Islet precursor cell (in vitro differentiated cells): Measurements from ENCODE around the gene FLT1.

ENCODE experiments used
- DNase-seq: peaks from one replicate; pipeline ENCODE4 v3.0.0-alpha.2; 2018

FLT1 gene

DNA sequence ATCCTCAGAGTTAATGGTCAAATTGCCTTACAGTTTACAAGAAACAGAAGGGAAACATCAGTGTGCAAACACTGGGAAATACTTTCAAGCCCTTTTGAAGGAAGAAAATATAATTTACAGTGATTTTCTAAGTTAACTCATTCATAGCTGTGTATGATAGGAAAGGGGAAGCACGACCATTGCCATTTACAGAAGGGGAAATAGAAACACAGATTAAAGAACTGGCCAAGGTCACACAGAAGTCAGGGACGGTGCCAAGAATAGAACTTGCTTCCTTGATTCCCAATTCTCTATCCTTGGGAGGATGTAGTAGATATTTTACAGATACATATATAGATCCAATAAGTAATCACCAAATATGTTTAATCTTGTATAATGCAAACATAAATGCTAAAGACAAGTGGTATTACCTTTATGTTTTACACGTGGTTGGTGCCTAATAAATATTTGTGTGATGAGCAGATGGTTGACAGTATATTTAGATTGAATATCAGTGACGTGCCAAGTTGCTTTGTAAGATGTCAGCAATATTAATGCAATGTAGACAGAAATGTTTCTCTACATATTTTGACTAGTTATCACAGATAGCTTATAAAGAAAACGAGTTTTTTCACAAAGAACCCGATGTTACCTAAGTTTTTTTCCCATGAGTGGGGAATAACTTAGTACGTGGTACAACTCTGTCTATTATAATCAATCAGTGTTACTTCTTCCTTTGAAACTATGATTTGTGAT is 73.1 kb downstream of the FLT1 start:
- DNase-seq = no peak

DNA sequence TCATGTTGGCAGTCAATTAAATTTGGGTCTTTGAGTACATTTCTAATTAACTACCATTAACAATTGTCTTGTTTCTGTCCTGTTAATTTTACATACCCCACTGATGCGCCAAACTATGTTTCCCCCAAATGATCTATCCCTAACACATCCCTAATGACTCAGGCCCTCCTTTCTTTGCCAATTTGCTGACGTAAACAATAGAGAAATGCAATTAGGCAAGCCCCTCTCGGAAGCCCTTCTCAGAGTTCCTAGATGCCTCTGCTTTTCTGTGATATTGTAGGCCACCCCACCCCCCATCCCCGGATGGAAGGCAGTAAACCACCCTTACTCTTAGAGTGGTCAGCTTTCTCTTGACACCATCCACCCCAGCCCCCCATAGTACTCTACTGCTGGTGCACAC is 74.2 kb downstream of the FLT1 start:
- no peak for DNase-seq

DNA sequence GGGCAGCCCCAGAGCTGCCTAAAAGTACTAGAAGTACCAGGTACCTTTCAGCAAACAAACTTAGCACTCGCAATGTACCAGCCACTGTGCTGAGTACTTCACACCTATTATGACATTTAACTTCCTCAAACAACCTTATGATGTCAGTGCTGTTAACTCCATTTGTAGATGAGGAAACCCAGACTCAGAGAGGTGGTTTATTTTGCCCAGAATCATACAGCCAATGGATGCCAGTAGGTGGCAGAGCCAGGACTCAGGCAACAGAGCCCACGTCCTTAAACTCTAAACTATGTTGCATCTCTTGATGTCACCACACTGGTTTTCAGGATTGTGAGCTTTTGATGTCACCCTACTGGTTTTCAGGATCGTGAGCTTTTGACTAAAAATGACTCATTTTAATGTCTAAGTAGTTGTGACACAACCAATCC is 78.9 kb downstream of the FLT1 start:
- no peak for DNase-seq

DNA sequence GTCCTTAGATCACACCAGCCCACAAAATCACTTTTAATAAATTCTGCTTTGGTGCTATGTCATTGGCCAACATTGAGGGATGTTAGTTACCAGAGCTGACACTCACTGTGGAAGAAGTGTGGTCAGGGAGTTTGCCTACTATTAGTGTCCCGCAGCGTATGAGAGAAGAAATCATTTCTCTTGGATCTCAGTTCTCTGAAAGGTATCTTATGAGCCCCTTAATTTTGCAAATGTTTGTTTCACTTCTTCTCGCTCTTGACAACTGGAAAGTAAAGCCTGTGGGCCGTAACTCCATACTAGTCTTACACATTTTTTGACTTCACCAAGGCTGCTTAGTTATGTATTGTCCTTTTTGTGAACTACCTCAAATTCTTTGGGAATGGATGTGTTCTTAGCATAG is 80.9 kb downstream of the FLT1 start:
- DNase-seq = no peak

DNA sequence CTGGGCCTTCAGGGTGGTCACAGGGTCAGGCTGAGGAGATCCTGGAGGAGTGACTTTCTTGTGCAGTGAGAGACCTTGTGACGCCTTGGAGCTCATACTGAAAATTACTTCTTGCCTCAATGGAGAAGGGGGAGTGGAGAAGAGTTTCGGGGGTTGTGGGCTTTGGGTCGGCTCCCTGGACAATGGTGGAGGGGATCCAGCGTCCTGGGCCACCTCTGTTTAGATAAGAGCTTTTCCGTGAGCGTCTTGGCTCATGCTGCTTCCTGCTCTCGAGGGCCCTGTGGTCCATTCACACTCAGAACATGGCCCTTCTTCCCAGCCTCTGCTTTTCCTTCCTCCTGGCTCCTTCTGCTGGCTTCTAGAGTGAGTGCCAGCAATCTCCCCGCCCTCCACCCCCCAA is 81.9 kb downstream of the FLT1 start:
- no peak for DNase-seq

DNA sequence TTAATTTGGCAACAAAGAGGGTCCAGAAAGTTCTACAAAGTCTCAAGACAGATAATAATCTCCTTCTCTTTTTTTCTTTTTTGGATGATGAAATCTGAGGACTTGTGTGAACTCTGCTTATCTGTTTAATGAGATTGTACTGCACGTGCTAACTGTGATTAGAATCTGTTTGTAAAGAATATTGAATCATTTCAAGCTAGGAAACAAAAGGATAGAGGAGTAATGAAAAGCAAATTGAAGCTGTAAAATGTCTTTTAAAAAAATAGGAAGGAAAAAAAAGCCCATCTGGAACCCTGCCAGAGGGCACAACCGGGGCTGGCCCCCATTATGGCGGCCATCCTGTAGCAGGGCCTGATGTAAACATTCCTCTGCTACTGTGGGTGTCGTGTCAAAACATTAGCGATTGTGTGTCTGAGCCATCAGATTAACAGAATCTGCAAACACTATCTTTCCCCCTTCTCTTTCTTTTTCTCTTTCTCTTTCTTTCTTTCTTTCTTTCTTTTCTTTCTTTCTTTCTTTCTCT is 83.0 kb downstream of the FLT1 start:
- DNase-seq = no peak

DNA sequence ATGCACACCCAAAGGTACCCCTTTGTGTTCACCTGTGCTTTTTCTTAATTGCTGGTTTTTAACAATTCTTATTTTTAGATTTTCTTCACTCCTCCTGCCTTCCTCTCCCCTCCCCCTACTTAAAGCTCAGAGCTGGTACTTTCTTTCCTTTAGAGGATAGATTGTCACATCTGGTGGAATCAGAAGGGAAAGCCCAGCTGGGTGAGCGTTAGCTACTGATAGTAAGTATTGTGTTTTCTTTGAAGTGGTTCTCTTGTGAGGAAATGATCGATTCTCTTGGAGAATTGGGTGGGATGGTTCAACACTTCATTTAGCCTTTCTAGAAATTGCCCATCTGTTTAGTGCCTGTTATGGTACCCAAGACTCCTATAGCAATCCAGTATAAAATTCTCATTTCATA is 84.8 kb downstream of the FLT1 start:
- no peak for DNase-seq

DNA sequence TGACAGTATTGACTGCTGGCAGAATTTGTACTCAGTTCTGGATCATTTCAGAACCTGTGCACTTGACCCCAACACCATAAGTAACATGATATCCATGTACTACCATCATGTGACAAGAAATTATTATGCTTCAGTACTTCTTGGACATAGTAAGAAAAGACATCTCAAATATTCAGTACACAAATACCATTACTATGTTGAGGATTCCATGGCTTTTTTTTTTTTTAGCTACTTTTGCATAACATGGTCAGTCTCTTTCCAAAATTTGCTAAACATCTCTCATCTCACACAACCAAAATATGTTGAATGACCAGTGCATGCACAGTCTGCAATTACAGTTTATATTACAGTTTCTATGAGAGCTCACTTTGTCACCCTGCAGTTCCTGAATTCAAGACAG is 85.3 kb downstream of the FLT1 start:
- no peak for DNase-seq

DNA sequence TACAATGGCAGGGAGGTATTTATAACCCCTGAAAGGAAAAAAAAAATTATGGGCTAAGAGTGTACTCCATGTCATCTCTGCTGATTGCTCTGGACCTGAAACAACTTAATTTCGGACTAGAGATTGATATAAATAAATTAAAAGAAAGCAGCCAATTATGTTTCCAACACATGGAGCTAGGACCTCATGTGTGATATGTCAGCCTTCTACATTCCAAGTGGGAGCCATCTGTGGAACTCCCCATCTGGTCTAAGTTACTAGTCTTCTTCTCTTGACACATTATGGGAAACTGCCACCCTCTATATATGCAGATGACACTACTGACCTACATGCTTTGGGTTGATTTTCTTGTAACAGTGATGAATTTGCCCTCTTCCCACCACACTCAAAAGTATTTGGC is 86.1 kb downstream of the FLT1 start:
- no peak for DNase-seq

DNA sequence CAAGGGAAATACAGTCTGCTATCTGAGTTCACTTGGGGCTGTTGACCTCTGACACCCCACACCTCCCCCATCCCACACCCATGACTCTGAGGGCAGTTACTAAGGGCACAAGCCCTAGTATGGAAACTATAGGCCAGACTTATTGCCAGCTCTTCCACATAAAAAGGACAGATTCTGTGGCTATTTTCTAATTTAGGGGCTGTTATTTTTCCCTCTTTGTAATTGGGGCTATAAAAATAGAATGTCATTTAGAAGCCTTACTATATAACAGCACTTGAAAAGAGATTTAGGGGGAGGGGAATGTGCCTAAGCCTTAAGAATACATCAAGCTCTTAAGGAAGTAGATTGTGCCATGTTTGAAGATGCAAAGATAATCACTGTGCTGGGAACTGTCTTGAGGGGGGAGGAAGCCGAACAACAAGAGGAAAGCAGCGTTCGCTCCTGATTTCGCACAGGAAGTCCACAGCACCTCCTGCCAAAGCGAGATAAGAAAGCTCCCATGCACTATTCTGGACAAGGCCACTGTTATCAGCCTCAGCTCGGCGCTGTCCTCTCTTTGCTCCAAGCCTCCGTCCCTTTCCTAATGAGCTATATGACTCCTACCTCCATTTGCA is 86.6 kb downstream of the FLT1 start:
- DNase-seq = peak; percentile 58

DNA sequence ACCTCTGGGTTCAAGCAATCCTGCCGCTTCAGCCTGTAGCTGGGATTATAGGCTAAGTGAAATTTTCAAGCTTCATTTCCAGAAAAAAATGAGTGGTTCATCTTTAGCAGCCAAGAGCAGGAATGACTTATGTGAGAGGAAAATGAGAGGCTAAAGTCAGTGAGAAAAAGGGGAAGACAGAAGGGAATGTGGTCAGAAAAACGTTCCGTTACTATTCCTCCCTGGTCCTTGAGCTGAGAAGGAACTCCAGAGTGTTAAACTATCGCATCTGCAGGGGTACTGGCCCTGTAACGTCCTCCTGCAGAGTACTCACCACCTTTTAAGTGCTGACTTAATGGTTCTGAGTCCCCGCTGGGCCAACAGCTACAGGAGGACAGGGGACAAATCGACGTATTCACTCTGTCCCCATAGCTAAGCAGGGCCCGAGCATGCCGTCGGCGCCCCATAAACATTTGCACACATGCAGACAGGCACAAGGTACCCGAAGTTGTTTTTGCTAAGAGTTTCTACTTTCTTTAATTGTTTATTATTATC is 88.1 kb downstream of the FLT1 start:
- DNase-seq = no peak

DNA sequence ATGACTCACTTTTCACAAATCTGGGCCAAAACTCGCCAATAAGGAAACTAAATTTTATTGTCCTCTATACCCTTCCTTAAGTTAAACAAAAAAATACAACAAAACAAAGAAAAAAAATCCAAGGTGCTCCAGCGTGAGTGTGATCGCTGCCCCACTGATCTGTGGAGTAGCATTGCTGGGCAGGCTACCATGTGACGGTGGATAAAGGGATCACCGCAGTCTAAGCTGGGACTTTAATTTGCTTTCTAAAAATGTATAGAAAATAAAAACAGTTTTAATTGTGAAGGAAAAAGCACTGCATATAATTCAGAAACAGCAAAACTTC is 92.9 kb downstream of the FLT1 start:
- DNase-seq = no peak

DNA sequence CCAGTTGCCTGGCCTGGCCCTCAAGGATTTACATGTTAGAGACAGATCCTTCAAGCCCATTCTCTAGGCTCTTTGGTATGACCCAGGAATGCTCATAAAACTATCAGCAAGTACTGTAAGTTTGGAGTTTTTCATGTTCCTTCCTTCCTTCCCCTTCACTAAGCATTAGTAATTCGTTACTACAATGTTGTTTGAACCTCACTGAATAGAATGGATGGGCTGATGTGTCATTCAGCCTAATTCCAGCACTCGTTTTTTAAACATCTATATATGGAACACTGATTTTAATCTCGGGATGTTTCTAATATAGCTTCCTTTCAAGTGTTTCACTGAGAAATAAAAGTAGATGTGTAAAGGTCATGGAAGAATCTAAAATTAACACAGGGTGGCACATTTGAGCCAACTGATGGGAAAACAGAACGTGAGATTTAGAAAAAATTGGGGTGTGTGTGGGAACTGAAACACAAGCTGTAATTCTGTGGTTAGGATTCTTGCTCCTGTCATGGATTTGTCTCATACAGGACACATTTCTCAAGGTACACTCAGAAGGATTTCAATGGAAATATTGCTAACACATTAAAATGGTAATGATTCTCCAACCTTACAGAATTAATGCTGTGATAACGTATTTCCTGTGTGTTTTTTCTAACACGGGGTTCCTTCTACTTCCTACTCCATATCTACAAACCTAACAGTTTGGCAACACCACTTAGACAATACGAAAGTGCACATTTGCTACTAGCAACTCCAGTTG is 93.4 kb downstream of the FLT1 start:
- DNase-seq = no peak

DNA sequence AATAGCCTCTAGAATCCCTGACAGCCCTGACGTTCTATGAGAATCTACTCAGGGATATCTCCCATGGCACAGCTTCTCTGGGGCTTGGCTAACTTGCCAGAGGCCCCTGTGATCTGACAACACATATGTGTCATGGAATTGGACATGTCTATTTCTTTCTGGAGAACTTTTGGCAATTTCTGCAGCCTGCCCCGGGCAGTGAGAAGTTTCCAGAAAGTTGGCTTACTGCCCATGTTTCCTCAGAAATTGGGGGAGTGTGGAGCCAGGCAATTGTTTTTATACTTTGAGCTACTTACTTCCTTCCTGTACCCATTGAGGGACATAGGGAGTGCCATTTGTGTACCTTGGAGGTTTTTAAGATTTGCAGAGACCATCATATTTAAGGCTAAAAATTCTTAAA is 98.9 kb downstream of the FLT1 start:
- DNase-seq = no peak

DNA sequence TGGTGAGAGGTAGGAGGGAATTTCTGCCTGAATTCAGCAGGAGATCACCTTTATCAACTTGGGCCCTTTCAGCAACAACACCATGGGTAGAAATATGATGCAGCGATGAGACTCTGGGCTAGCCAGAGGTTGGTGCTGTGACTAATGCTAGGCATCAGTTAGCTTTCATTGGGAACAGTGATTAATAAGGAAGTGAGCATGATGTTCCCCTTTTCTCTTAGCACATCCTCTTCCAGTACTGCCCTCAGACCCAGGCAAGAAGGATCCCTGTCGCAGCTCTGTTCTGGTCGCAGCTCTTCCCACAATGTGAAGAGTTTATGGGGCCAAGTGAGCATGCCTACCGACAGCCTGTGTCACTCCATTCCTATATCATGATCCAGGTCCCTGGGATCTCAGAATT is 100.5 kb downstream of the FLT1 start:
- DNase-seq = no peak

DNA sequence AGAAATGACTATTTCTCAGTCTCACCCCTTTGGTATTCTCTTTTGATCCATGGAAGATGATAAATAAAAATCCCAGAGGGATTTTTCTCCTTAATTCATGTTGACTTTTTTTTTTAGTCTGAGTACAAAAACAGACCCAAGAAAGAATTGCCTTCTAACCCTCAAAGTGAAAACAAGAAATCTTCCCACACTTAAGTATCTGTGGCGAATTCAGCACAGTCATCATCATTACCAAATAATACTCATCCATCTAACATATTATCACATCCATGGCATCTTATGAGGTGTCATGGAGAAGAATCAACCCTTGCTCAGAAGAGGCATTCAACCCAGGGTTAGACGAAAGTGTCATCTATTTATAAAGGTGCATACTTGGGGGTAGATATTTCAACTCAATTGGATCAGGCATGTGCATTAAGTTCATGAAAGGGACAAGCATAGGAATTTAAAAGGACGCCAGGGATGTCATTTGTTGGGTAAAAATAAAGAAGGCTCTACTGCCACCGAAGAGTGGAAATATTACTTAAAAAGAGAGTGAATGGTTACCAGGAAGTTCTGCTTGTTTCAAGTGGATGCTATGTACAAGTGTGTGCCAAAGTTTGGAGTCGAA is 101.9 kb downstream of the FLT1 start:
- DNase-seq = no peak

DNA sequence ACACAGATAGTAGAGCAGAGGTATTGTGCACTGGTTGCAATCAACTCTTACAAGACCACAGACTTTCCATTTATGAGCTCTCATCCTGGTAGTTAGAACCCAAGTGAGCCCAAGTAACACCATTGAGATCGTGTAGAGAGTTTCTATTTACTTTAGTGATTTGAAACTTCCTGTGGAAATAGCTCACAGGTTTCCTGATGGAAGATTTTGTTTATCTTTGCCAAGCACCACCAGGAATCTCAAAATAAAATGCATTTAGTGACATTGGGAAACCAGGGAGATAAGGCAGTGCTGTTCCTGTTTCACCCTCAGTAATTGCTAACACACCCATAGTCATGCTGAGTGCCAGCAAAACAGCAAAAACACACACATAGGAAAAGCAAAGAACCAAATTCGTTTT is 102.5 kb downstream of the FLT1 start:
- DNase-seq = no peak

DNA sequence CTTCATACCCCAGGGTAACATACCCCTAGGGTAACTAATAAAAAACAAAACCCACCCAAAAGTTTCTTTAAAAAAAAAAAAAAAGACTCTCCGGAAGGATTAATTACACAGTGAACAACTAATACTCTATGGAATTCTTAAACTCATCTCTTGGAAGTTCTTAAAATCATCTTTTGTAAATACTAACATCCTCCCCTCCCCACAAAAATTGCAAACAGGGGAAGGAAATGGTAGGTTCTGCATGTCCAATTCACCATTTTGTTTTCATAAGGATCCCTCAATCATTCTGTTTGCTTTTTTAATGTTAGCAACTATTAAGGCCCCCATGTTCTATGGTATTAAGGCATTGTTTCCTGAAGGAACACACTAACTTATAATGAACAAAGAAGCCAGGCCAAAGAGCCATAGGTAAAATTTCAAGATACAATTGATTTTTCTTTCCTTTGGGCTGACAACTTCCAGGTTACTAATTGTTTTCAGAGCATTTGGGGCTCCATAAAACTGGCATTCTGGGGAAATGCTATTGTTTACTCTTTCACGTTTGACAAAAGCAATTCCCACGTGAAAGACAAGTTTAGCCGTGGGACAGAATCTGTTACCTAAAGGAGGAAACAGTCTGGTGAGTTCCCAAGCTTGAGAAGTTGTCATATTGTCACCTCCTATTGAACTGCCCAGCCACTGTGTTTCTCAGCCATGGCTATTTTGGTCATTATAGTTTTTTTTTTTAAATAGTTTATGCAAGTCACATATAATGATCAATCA is 107.0 kb downstream of the FLT1 start:
- no peak for DNase-seq

DNA sequence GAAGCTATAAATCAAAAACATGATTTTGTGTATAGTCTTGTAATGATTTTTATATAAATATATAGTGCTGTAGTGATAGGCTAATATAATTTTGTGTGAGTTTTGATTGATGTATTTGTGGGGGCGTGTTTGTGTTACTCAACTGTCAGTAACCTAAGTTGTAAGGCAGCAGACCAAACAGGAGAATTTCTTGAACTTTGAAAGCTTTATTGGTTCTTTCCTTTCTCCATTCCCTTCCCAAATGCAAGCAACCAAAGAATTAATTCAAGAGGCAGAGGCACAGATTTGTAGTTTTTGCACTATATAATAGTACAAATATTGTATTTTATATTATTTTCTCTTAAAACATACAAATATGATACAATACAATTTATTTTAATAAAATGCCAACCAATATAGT is 109.6 kb downstream of the FLT1 start:
- DNase-seq = no peak

DNA sequence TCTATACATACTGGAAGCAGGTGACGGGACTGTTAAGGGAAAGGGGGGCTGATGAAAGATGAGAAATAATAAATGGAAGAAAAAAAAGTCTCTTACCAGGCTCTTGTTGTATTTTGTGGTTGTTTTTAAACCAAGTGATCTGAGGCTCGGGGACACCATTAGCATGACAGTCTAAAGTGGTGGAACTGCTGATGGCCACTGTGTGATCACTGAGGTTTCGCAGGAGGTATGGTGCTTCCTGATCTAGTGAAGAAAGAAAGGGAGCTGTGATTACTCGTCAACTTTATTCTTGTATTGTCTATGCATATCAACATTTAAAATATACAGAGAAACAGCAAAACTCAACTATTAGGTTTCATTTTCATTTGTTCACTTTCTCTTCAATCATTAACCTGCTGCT is 110.1 kb downstream of the FLT1 start:
- DNase-seq = no peak

DNA sequence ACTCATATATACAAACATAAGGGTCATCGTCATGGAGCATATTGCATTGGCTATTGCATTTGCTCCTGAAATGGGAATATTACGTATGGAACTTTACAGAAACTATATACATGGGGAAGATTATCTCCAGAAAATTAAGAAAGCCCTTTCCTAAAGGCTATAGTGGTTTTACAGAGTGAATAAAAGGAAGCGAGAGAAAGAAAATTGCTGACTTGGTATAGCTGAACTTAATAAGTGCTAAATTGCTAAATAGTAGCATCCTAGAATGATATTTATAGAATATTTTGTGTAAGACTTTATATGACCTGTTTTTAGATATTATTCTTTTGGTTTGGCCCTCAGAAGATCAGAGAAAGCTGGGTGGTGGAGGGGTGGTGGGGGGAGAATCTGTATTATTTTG is 114.6 kb downstream of the FLT1 start:
- no peak for DNase-seq

DNA sequence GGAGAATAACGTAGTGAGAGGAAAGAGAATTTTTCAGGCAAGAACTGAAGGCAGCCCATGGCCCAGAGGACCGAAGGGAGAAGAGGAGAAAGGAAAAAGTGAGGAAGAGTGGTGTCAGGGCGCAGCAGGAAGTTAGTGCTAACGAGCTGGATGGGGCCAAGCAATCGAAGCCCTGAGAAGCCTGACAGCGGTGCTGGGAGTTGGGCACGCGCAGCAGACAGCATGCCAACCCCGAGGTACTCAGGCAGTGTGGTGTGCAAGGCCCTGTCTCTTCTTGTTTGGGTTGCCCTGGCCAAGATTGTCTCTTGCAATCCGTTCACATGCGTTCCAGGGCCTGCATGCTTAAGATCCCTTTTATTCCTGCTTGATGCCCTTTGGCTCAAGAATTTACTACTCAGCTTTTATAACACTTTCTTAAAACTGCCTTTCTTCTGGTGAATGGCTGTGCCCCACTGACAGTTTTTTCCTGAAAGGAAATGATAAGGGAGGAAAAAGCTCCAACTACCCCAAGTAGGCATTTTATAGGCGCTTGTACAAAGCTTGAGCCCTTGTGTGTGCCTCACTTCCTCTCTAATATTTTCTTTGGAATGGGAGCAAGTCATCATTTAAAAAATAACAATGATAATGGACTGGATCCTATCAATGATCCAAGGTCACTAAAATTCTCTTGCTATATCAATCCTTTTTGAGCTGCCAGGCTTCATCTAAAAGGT is 115.4 kb downstream of the FLT1 start:
- DNase-seq = no peak
